ENCODE results near the gene LYPD3.

DNA sequence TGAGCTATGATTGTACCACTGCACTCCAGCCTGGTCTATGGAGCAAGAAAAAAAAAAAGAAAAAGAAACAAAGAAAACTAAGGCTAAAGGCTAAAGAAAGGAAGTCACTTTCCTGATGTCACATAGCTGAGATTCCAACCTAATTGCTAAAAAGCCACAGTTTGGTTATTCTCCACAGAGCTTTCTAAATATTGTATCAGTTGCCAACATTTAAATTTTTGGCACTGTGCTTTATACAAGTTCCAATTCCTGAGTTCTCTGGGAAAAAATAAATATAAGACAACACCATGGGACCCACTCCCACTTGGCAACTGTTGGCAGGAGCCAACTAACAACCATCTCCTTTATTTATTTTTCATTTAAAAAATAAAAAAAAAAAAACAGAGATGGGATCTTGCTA lies 11.2 kb upstream of the LYPD3 start:
- TF ChIP-seq POLR2A (IDR thresholded peaks at IDR 0.05) (no peak), CTCF (IDR thresholded peaks at IDR 0.05) (no peak), POLR2AphosphoS5 (IDR thresholded peaks at IDR 0.05) (no peak), EP300 (IDR thresholded peaks at IDR 0.05) (no peak)
